K562 (cell line): Measurements from ENCODE around the gene HDLBP.

ENCODE experiments used
- ARID4B ChIP-seq: sonication (generic); formaldehyde crosslinking; IDR thresholded peaks from 2 replicates; pipeline ENCODE4 v1.8.0; 2022; ENCODE audit warnings: mild to moderate bottlenecking, missing genetic modification reagents
- BCLAF1 ChIP-seq, 2 experiments: fragments of 450-650 bp in 1 of 2; IDR thresholded peaks; 2 replicates each; pipeline ENCODE4 v1.6.1; 2011 to 2017; ENCODE audit warnings: low read depth in 2 of 2, antibody characterized with exemption in 1 of 2, borderline replicate concordance in 1 of 2, low read length in 1 of 2, mild to moderate bottlenecking in 1 of 2, mixed read lengths in 1 of 2; ENCODE audit not compliant: control insufficient read depth in 1 of 2
- CTCF ChIP-seq, 3 experiments: IDR thresholded peaks in 2 of 3; conservative IDR thresholded peaks in 1 of 3; 2 replicates each; pipeline ENCODE4 v1.5.1; 2011 to 2012; ENCODE audit warnings: low read length in 3 of 3, mild to moderate bottlenecking in 3 of 3, control low read depth in 2 of 3, improper control_type of control experiment in 1 of 3, inconsistent platforms in 1 of 3, low read depth in 1 of 3, mixed read lengths in 1 of 3, moderate library complexity in 1 of 3; ENCODE audit not compliant: insufficient read depth in 2 of 3
- ELK1 ChIP-seq: sonication (generic); formaldehyde crosslinking; IDR thresholded peaks from 2 replicates; pipeline ENCODE4 v1.8.1; 2022; ENCODE audit warnings: missing genetic modification reagents
- GABPB1 ChIP-seq: sonication (generic); formaldehyde crosslinking; IDR thresholded peaks from 2 replicates; pipeline ENCODE4 v1.8.0; 2022; ENCODE audit warnings: mild to moderate bottlenecking, missing genetic modification reagents
- KLF6 ChIP-seq: fragments of 250-450 bp; sonication (Bioruptor Pico); IDR thresholded peaks from 2 replicates; pipeline ENCODE4 v1.4.0; 2020; ENCODE audit warnings: mild to moderate bottlenecking, moderate library complexity, borderline replicate concordance
- MCM5 ChIP-seq: fragments of 450-650 bp; IDR thresholded peaks from 2 replicates; pipeline ENCODE4 v1.6.1; 2016; ENCODE audit warnings: low read depth
- POLR2A ChIP-seq: fragments of 450-650 bp; conservative IDR thresholded peaks from 2 replicates; pipeline ENCODE4 v1.6.1; 2016
- POLR2AphosphoS5 ChIP-seq: IDR thresholded peaks from 2 replicates; pipeline ENCODE4 v1.6.1; 2011; ENCODE audit warnings: mild to moderate bottlenecking, low read depth, low read length, moderate library complexity; ENCODE audit not compliant: control insufficient read depth, insufficient read depth
- SAFB ChIP-seq: fragments of 200-400 bp; formaldehyde crosslinking; IDR thresholded peaks from 2 replicates; pipeline ENCODE4 v1.6.1; 2017; ENCODE audit warnings: low read depth, low read length, borderline replicate concordance
- TEAD4 ChIP-seq, 2 experiments: sonication (generic) in 1 of 2; formaldehyde crosslinking in 1 of 2; IDR thresholded peaks; 2 replicates each; pipeline versions ENCODE4 v1.6.1 to v1.8.0; 2012 to 2022; ENCODE audit warnings: borderline replicate concordance in 1 of 2, inconsistent platforms in 1 of 2, low read length in 1 of 2, mild to moderate bottlenecking in 1 of 2, missing genetic modification reagents in 1 of 2
- ZBTB33 ChIP-seq: sonication (generic); formaldehyde crosslinking; IDR thresholded peaks from 2 replicates; pipeline ENCODE4 v1.8.1; 2023; ENCODE audit warnings: mild to moderate bottlenecking, missing genetic modification reagents
- ZNF408 ChIP-seq: fragments of 250-450 bp; sonication (Bioruptor Pico); IDR thresholded peaks from 2 replicates; pipeline ENCODE4 v1.4.0; 2020; ENCODE audit warnings: low read depth, mild to moderate bottlenecking, moderate library complexity

- no peak for TF ChIP-seq TEAD4 (IDR thresholded peaks at IDR 0.05; ENCODE audit: low read length)
- TF ChIP-seq TEAD4 (CRISPR knock-in tag; IDR thresholded peaks at IDR 0.05; ENCODE audit: borderline replicate concordance), result no peak
- TF ChIP-seq ELK1 (CRISPR knock-in tag), result no peak
- no peak for TF ChIP-seq BCLAF1 (IDR thresholded peaks at IDR 0.05; ENCODE audit: borderline replicate concordance in 1 of 2, control insufficient read depth in 1 of 2, low read depth in 2 of 2, low read length in 1 of 2)
- TF ChIP-seq MCM5, result no peak
- TF ChIP-seq ZNF408 (CRISPR knock-in tag), result no peak
- no peak for TF ChIP-seq ARID4B
- no peak for TF ChIP-seq ZBTB33 (CRISPR knock-in tag)
- TF ChIP-seq GABPB1 (CRISPR knock-in tag), result no peak
- no peak for TF ChIP-seq CTCF (IDR thresholded peaks at IDR 0.05 in 2 of 3, conservative IDR thresholded peaks at IDR 0.05 in 1 of 3; ENCODE audit: insufficient read depth in 2 of 3, low read depth in 1 of 3, low read length in 3 of 3)
- no peak for TF ChIP-seq POLR2A
- TF ChIP-seq SAFB, result no peak
- no peak for TF ChIP-seq KLF6 (CRISPR knock-in tag)
- TF ChIP-seq POLR2AphosphoS5, result no peak
Observed at GRCh38 chr2:241271706-241272302, 43.7 kb downstream of the HDLBP start.
